Neural progenitor cell (in vitro differentiated cells): ENCODE measurements around the gene C1orf216.

ENCODE experiments used
- CTCF ChIP-seq: fragments of 200-600 bp; sonication (generic); IDR thresholded peaks from 2 replicates; pipeline ENCODE4 v1.5.1; 2017; ENCODE audit warnings: antibody characterized with exemption, mild to moderate bottlenecking
- EZH2 ChIP-seq: fragments of 200-600 bp; sonication (generic); IDR thresholded peaks from 2 replicates; pipeline ENCODE4 v1.6.1; 2017; ENCODE audit warnings: antibody characterized with exemption, mild to moderate bottlenecking, moderate library complexity
- EZH2phosphoT487 ChIP-seq: fragments of 200-600 bp; sonication (generic); IDR thresholded peaks from 2 replicates; pipeline ENCODE4 v1.6.1; 2017; ENCODE audit warnings: antibody characterized with exemption

- TF ChIP-seq CTCF (no peak), EZH2phosphoT487 (no peak), EZH2 (no peak)
Measured at GRCh38 chr1:35691080-35691479, 27.6 kb downstream of the C1orf216 start.
